ENCODE data around the gene KLRF2. TPM values are rescaled to one million over a fixed set of nuclear protein-coding genes. Genes with fewer than 3 reads are reported as not detected.
"Not testable (repeated sequence)": the region's sequence is repeated elsewhere in the genome, so short reads cannot be mapped to it uniquely, and the experiment has no call there.

Gene KLRF2
- total RNA-seq, 4 donors from 2014 or later, result not detected

GRCh38 chr12:9872162-9872561, 9.1 kb upstream of the KLRF2 start:
- H3K27me3 ChIP-seq, result no peaks in the 10 kb centered on the region
- intact Hi-C loops (cut with DNase I; ENCODE audit: low total_unique reads), result no loop called here

GRCh38 chr12:9872742-9873141, 8.5 kb upstream of the KLRF2 start:
- intact Hi-C loops (cut with DNase I; ENCODE audit: low total_unique reads), result no loop called here
- 80 to 83% methylated on average over 1 to 11 of the region's 11 CpGs for WGBS, 2 donors (ENCODE audit: low coverage in 1 of 2)
- Histone ChIP-seq H3K27me3 (no peaks in the 10 kb centered on the region), H3K4me1 (peaks cover 0 to 8% (median 0%) of the 10 kb centered on the region in 4 donors), H3K4me3 (no peak overlapping the region), H3K9me3 (no peaks in the 10 kb centered on the region), H3K27ac (no peak overlapping the region), H3K36me3 (no peaks in the 10 kb centered on the region)
- in situ Hi-C loops (cut with MboI; ENCODE audit: low pct_ligation_motif_present in 1 of 4, low pct_unique_long_range_greater_than_20kb in 1 of 4, low sequenced_read_pairs in 3 of 4), result no loop called here
- TF ChIP-seq EP300 (IDR thresholded peaks at IDR 0.05; ENCODE audit: low read depth) (no peak), POLR2A (IDR thresholded peaks at IDR 0.05) (no peak), CTCF (IDR thresholded peaks at IDR 0.05) (no peak), POLR2AphosphoS5 (IDR thresholded peaks at IDR 0.05) (no peak)
- DNase-seq, result no peak

More at GRCh38 chr12:9872162-9872561, 9.1 kb upstream of the KLRF2 start:
- DNase-seq, result no peak
- no peak overlapping the region for H3K27ac ChIP-seq
- peaks cover 0 to 8% (median 0%) of the 10 kb centered on the region in 4 donors for H3K4me1 ChIP-seq
- no peak overlapping the region for H3K4me3 ChIP-seq
- TF ChIP-seq EP300 (IDR thresholded peaks at IDR 0.05; ENCODE audit: low read depth) (no peak), POLR2A (IDR thresholded peaks at IDR 0.05) (no peak), POLR2AphosphoS5 (IDR thresholded peaks at IDR 0.05) (no peak), CTCF (IDR thresholded peaks at IDR 0.05) (no peak)
- in situ Hi-C loops (cut with MboI; ENCODE audit: low pct_ligation_motif_present in 1 of 4, low pct_unique_long_range_greater_than_20kb in 1 of 4, low sequenced_read_pairs in 3 of 4), result no loop called here
- H3K36me3 ChIP-seq, result no peaks in the 10 kb centered on the region
- WGBS, 2 donors (ENCODE audit: low coverage in 1 of 2), result 80 to 89% methylated on average over 3 of the region's 3 CpGs
- H3K9me3 ChIP-seq, result no peaks in the 10 kb centered on the region

GRCh38 chr12:9876120-9876519, 5.2 kb upstream of the KLRF2 start:
- intact Hi-C loops (cut with DNase I; ENCODE audit: low total_unique reads); H3K4me1 ChIP-seq; H3K27ac ChIP-seq; H3K27me3 ChIP-seq; H3K4me3 ChIP-seq; H3K36me3 ChIP-seq; DNase-seq; in situ Hi-C loops (cut with MboI; ENCODE audit: low pct_ligation_motif_present in 1 of 4, low pct_unique_long_range_greater_than_20kb in 1 of 4, low sequenced_read_pairs in 3 of 4); H3K9me3 ChIP-seq: not testable (repeated sequence)
- 93% methylated on average over 23 of the region's 26 CpGs; no CpG with 5 or more reads in 1 of the 2 donors for WGBS, 2 donors (ENCODE audit: low coverage in 1 of 2)

GRCh38 chr12:9880532-9881078, 684 bp upstream of the KLRF2 start:
- 73 to 76% methylated on average over 4 of the region's 4 CpGs for WGBS, 2 donors (ENCODE audit: low coverage in 1 of 2)
- H3K36me3 ChIP-seq, result no peaks in the 10 kb centered on the region
- H3K27ac ChIP-seq, result no peak overlapping the region
- no peaks in the 10 kb centered on the region for H3K4me1 ChIP-seq
- no peaks in the 10 kb centered on the region for H3K27me3 ChIP-seq
- no peak for TF ChIP-seq EP300 (IDR thresholded peaks at IDR 0.05; ENCODE audit: low read depth)
- no peak for TF ChIP-seq CTCF (IDR thresholded peaks at IDR 0.05)
- DNase-seq, result no peak
- H3K9me3 ChIP-seq, result no peaks in the 10 kb centered on the region
- in situ Hi-C loops (cut with MboI; ENCODE audit: low pct_ligation_motif_present in 1 of 4, low pct_unique_long_range_greater_than_20kb in 1 of 4, low sequenced_read_pairs in 3 of 4) (no loop called here), intact Hi-C loops (cut with DNase I; ENCODE audit: low total_unique reads) (no loop called here)
- H3K4me3 ChIP-seq, result no peak overlapping the region

GRCh38 chr12:9881988-9882387, 699 bp downstream of the KLRF2 start:
- no peak for TF ChIP-seq POLR2AphosphoS5 (IDR thresholded peaks at IDR 0.05)
- TF ChIP-seq CTCF (IDR thresholded peaks at IDR 0.05), result no peak
- no peak for TF ChIP-seq EP300 (IDR thresholded peaks at IDR 0.05; ENCODE audit: low read depth)
- no peak for TF ChIP-seq POLR2A (IDR thresholded peaks at IDR 0.05)
- in situ Hi-C loops (cut with MboI; ENCODE audit: low pct_ligation_motif_present in 1 of 4, low pct_unique_long_range_greater_than_20kb in 1 of 4, low sequenced_read_pairs in 3 of 4) (no loop called here), intact Hi-C loops (cut with DNase I; ENCODE audit: low total_unique reads) (no loop called here)
- no peak overlapping the region for H3K4me3 ChIP-seq
- 82 to 90% methylated on average over 5 of the region's 5 CpGs for WGBS, 2 donors (ENCODE audit: low coverage in 1 of 2)
- H3K4me1 ChIP-seq, result no peaks in the 10 kb centered on the region
- H3K36me3 ChIP-seq, result no peaks in the 10 kb centered on the region
- H3K27me3 ChIP-seq, result no peaks in the 10 kb centered on the region
- H3K9me3 ChIP-seq, result no peaks in the 10 kb centered on the region
- H3K27ac ChIP-seq, result no peak overlapping the region
- DNase-seq, result no peak

Measured in transverse colon (tissue), 4 donors.